Gastroesophageal sphincter (tissue), 4 donors: ENCODE data around the gene CACFD1. TPM values are rescaled to one million over a fixed set of nuclear protein-coding genes. Genes with fewer than 3 reads are reported as not detected.
A peak's percentile ranks its signal among the peaks of the same experiment; 100 is the strongest.

Experiments used
- ATAC-seq: fragments of 150-250 bp; one replicate; pipeline ENCODE4 v1.9.1; 2016; ENCODE audit warnings: mild to moderate bottlenecking, moderate library complexity
- H3K27ac ChIP-seq, 4 donors: fragments of 200-600 bp; sonication (generic) in 3 of 4; 1 replicate in 3 of 4; 2 replicates in 1 of 4; pipeline ENCODE4 v1.5.1; 2016 to 2019
- H3K27me3 ChIP-seq: fragments of 200-600 bp; sonication (generic); one replicate; pipeline ENCODE4 v1.5.1; 2019
- H3K36me3 ChIP-seq, 2 donors: fragments of 200-600 bp; sonication (generic); one replicate each; pipeline ENCODE4 v1.5.1; 2019; ENCODE audit warnings: control low read depth in 1 of 2
- H3K4me1 ChIP-seq, 3 donors: fragments of 200-600 bp; sonication (generic); 1 replicate in 2 of 3; 2 replicates in 1 of 3; pipeline ENCODE4 v1.5.1; 2016 to 2019; ENCODE audit warnings: control low read depth in 2 of 3
- H3K4me3 ChIP-seq, 2 donors: fragments of 200-600 bp; sonication (generic); one replicate each; pipeline ENCODE4 v1.5.1; 2019; ENCODE audit warnings: mild to moderate bottlenecking in 1 of 2, moderate library complexity in 1 of 2
- H3K9me3 ChIP-seq, 3 donors: fragments of 200-600 bp; sonication (generic); one replicate each; pipeline ENCODE4 v1.5.1; 2017 to 2019; ENCODE audit warnings: control low read depth in 2 of 3
- CTCF ChIP-seq, 4 experiments: fragments of 200-600 bp in 2 of 4; fragments of 450-650 bp in 2 of 4; sonication (generic) in 1 of 4; IDR thresholded peaks; one replicate each; pipeline ENCODE4 v1.5.1; 2017 to 2019; ENCODE audit warnings: antibody characterized with exemption in 4 of 4, mild to moderate bottlenecking in 2 of 4, moderate library complexity in 2 of 4
- EP300 ChIP-seq: sonication (generic); formaldehyde crosslinking; IDR thresholded peaks from one replicate; pipeline ENCODE4 v1.6.1; 2017; ENCODE audit warnings: antibody characterized with exemption, mild to moderate bottlenecking
- POLR2A ChIP-seq, 2 donors: fragments of 450-650 bp; IDR thresholded peaks; one replicate each; pipeline ENCODE4 v1.6.1; 2017; ENCODE audit warnings: antibody characterized with exemption in 2 of 2, mild to moderate bottlenecking in 2 of 2, moderate library complexity in 1 of 2
- POLR2AphosphoS5 ChIP-seq: sonication (generic); formaldehyde crosslinking; IDR thresholded peaks from one replicate; pipeline ENCODE4 v1.6.1; 2017; ENCODE audit warnings: antibody characterized with exemption
- WGBS, 2 donors: methylation state at CpG; one replicate each; pipeline ENCODE4 v1.1.5; 2018; ENCODE audit warnings: low coverage in 1 of 2; 5-methylcytosine and 5-hydroxymethylcytosine counted together
- total RNA-seq, 4 donors: library from RNA; depleted of rRNA; stranded (reverse); fragments of >200 nt; gene quantifications; one replicate each; pipeline ENCODE4 v1.1.0, GENCODE V29; 2016

CACFD1 gene
- total RNA-seq, 4 donors from 2014 or later = 15.3 to 22.3 (median 16.0) TPM

- peaks cover 0 to 37% (median 24%) of the 10 kb centered on the region in 3 donors for H3K4me1 ChIP-seq
- no peak overlapping the region for H3K4me3 ChIP-seq
- H3K36me3 ChIP-seq = no peaks in the 10 kb centered on the region
- WGBS, 2 donors = 83 to 92% methylated on average over 2 to 12 of the region's 24 CpGs
- TF ChIP-seq POLR2A (IDR thresholded peaks at IDR 0.05) = no peak
- TF ChIP-seq EP300 = no peak
- TF ChIP-seq POLR2AphosphoS5 = no peak
- no peak for TF ChIP-seq CTCF (IDR thresholded peaks at IDR 0.05)
- H3K9me3 ChIP-seq = peaks cover 0 to 2% (median 0%) of the 10 kb centered on the region in 3 donors
- ATAC-seq = no peak
- H3K27ac ChIP-seq = peak overlapping the region in 3 of 4 donors; percentile 31 to 60 (median 44)
- peaks cover 30% of the 10 kb centered on the region for H3K27me3 ChIP-seq
These were observed 47.6 kb downstream of the CACFD1 start for GRCh38 chr9:133507246-133507965.

DNA sequence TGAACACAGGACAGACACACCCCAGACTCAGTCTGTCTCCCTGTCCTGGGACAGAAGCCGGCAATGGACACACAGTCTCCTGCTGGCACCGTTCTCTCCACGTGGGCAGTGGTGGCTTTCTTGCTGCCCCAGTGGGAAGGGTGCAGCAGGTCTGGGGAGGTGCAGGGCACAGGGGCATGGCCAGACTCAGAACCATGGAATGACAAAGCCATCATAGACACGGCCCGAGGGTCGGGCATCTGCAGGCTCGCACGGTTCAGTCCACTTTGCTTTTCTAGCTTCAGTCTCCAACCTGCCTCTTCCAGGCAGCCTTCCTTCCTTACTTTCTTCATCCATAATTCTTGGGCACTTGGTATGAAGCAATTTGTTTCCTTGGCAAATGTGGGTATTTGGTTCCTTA lies 48.3 kb downstream of the CACFD1 start:
- H3K4me1 ChIP-seq = peaks cover 0 to 37% (median 24%) of the 10 kb centered on the region in 3 donors
- no peak for ATAC-seq
- TF ChIP-seq EP300 (no peak), CTCF (IDR thresholded peaks at IDR 0.05) (no peak), POLR2AphosphoS5 (no peak), POLR2A (IDR thresholded peaks at IDR 0.05) (no peak)
- WGBS, 2 donors = 87 to 100% methylated on average over 2 to 7 of the region's 8 CpGs
- peaks cover 30% of the 10 kb centered on the region for H3K27me3 ChIP-seq
- peak overlapping the region in 1 of 4 donors; percentile 60 for H3K27ac ChIP-seq
- H3K36me3 ChIP-seq = no peaks in the 10 kb centered on the region
- H3K4me3 ChIP-seq = no peak overlapping the region
- H3K9me3 ChIP-seq = no peaks in the 10 kb centered on the region

DNA sequence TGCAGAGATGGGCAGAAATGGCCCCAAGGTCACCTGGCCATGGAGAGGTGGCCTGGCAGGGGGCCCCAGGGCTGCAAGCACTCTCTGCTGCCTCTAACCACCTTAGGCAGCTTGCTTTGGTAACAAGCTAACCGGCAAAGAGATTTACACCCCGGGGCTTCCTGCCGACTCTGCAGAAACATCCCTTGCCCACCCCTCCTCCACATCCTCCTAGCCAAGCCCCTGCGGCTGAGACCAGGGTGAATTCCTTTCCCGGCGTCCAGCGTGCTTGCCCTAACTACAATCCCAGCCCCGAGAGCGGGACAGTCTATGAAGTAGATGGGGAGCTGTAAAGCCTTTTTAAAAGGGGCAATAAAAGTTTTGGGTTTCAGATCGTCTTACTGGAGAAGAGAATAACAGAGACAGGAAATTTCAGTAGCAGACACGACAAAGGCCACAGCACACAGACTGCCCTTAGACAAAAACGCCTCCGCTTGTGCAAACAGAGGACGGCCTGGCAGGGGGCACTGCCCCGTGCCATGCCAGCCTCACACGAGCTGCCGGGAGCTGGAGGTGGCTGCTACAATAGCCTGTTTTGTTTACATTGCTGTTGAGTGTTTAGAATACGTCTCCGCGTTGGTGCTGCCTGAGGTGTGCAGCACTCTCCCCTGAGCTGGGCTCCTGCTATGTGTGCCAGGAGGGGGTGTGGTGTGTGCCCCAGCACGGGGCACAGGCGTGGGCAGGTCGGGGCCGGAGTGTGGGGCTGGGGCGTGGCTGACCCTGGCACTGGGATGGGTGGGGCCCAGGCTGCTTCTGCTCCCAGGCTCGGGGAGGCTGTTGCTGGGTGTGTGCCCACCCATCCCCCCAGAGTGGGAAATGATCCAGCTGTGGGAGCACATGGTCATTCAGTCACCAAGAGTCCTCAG lies 49.7 kb downstream of the CACFD1 start:
- Histone ChIP-seq H3K4me1 (peaks cover 0 to 47% (median 27%) of the 10 kb centered on the region in 3 donors), H3K27ac (no peak overlapping the region), H3K27me3 (peaks cover 31% of the 10 kb centered on the region), H3K36me3 (no peaks in the 10 kb centered on the region), H3K9me3 (no peaks in the 10 kb centered on the region), H3K4me3 (no peak overlapping the region)
- TF ChIP-seq POLR2AphosphoS5 (no peak), CTCF (IDR thresholded peaks at IDR 0.05) (no peak), EP300 (no peak), POLR2A (IDR thresholded peaks at IDR 0.05) (no peak)
- 0 to 6% methylated on average over 2 to 8 of the region's 26 CpGs for WGBS, 2 donors
- ATAC-seq = no peak

- Histone ChIP-seq H3K36me3 (no peaks in the 10 kb centered on the region), H3K9me3 (no peaks in the 10 kb centered on the region), H3K27me3 (peaks cover 41% of the 10 kb centered on the region), H3K4me3 (no peak overlapping the region), H3K27ac (no peak overlapping the region), H3K4me1 (peaks cover 0 to 47% (median 24%) of the 10 kb centered on the region in 3 donors)
- 93% methylated on average over 12 of the region's 27 CpGs; no CpG with 5 or more reads in 1 of the 2 donors for WGBS, 2 donors
- TF ChIP-seq POLR2AphosphoS5 = no peak
- TF ChIP-seq POLR2A (IDR thresholded peaks at IDR 0.05) = no peak
- no peak for TF ChIP-seq CTCF (IDR thresholded peaks at IDR 0.05)
- TF ChIP-seq EP300 = no peak
- no peak for ATAC-seq
These were observed 51.2 kb downstream of the CACFD1 start for GRCh38 chr9:133510926-133511505.
